Mucosa of stomach (tissue), 1 donor: ENCODE data around the gene KRT15.

ENCODE experiments used
- H3K27me3 ChIP-seq: one replicate; pipeline ENCODE4 v1.7.0; 2013; ENCODE audit warnings: mild to moderate bottlenecking, low read length; ENCODE audit not compliant: control insufficient read depth, insufficient read depth
- H3K36me3 ChIP-seq: one replicate; pipeline ENCODE4 v1.7.0; 2013; ENCODE audit warnings: low read length; ENCODE audit not compliant: control insufficient read depth, insufficient read depth
- H3K4me1 ChIP-seq: one replicate; pipeline ENCODE4 v1.7.0; 2013; ENCODE audit warnings: mild to moderate bottlenecking, low read length; ENCODE audit not compliant: control insufficient read depth, insufficient read depth
- H3K4me3 ChIP-seq: one replicate; pipeline ENCODE4 v1.7.0; 2013; ENCODE audit warnings: low read length
- H3K9ac ChIP-seq: one replicate; pipeline ENCODE4 v1.7.0; 2013; ENCODE audit warnings: mild to moderate bottlenecking, low read length, moderate library complexity
- H3K9me3 ChIP-seq: one replicate; pipeline ENCODE4 v1.7.0; 2013; ENCODE audit warnings: mild to moderate bottlenecking, low read length, moderate library complexity; ENCODE audit not compliant: control insufficient read depth
- donor health status: Pancreatic carcinoma.

KRT15 gene

GRCh38 chr17:41518789-41519449 lies at the start of gene KRT15:
TSS of gene KRT15 (minus strand) at chr17:41518890. CDS start at chr17:41518827, 63 bp downstream.
- Histone ChIP-seq H3K4me3 (no peak within 1 kb of the TSS), H3K9ac (no peak within 1 kb of the TSS), H3K4me1 (peaks cover 45% of the 10 kb centered on the region), H3K9me3 (no peaks in the 10 kb centered on the region), H3K36me3 (peaks cover 13% of the 10 kb centered on the region), H3K27me3 (no peaks in the 10 kb centered on the region)

- Histone ChIP-seq H3K4me3 (no peak overlapping the region), H3K36me3 (no peaks in the 10 kb centered on the region), H3K27me3 (peaks cover 15% of the 10 kb centered on the region), H3K9ac (no peak overlapping the region), H3K9me3 (no peaks in the 10 kb centered on the region), H3K4me1 (no peaks in the 10 kb centered on the region)
Measured at GRCh38 chr17:41567317-41567716, 48.6 kb upstream of the KRT15 start.

GRCh38 chr17:41565338-41565737 lies 46.6 kb upstream of the KRT15 start:
- H3K27me3 ChIP-seq, result peaks cover 18% of the 10 kb centered on the region
- H3K4me3 ChIP-seq, result no peak overlapping the region
- H3K36me3 ChIP-seq, result no peaks in the 10 kb centered on the region

GRCh38 chr17:41563607-41564170 lies 45.0 kb upstream of the KRT15 start:
- no peaks in the 10 kb centered on the region for H3K9me3 ChIP-seq
- H3K4me1 ChIP-seq, result no peaks in the 10 kb centered on the region
- no peaks in the 10 kb centered on the region for H3K36me3 ChIP-seq
- peaks cover 21% of the 10 kb centered on the region for H3K27me3 ChIP-seq
- no peak overlapping the region for H3K9ac ChIP-seq
- no peak overlapping the region for H3K4me3 ChIP-seq

More at GRCh38 chr17:41565338-41565737, 46.6 kb upstream of the KRT15 start:
- Histone ChIP-seq H3K4me1 (no peaks in the 10 kb centered on the region), H3K9ac (no peak overlapping the region), H3K9me3 (no peaks in the 10 kb centered on the region)

- Histone ChIP-seq H3K27me3 (peaks cover 21% of the 10 kb centered on the region), H3K9ac (no peak overlapping the region), H3K4me1 (no peaks in the 10 kb centered on the region), H3K36me3 (no peaks in the 10 kb centered on the region), H3K4me3 (no peak overlapping the region), H3K9me3 (no peaks in the 10 kb centered on the region)
Measured at GRCh38 chr17:41561554-41561953, 42.9 kb upstream of the KRT15 start.

- peaks cover 16% of the 10 kb centered on the region for H3K27me3 ChIP-seq
- H3K4me1 ChIP-seq, result no peaks in the 10 kb centered on the region
- no peak overlapping the region for H3K9ac ChIP-seq
- no peaks in the 10 kb centered on the region for H3K36me3 ChIP-seq
- H3K9me3 ChIP-seq, result no peaks in the 10 kb centered on the region
- H3K4me3 ChIP-seq, result no peak overlapping the region
Measured at GRCh38 chr17:41559548-41559947, 40.9 kb upstream of the KRT15 start.

- no peaks in the 10 kb centered on the region for H3K36me3 ChIP-seq
- H3K4me3 ChIP-seq, result no peak overlapping the region
- peaks cover 6% of the 10 kb centered on the region for H3K27me3 ChIP-seq
Measured at GRCh38 chr17:41556931-41557330, 38.2 kb upstream of the KRT15 start.

GRCh38 chr17:41556306-41556705 lies 37.6 kb upstream of the KRT15 start:
- H3K9ac ChIP-seq, result no peak overlapping the region
- no peaks in the 10 kb centered on the region for H3K36me3 ChIP-seq
- H3K4me1 ChIP-seq, result no peaks in the 10 kb centered on the region
- H3K27me3 ChIP-seq, result peaks cover 6% of the 10 kb centered on the region
- no peaks in the 10 kb centered on the region for H3K9me3 ChIP-seq
- no peak overlapping the region for H3K4me3 ChIP-seq

More at GRCh38 chr17:41556931-41557330, 38.2 kb upstream of the KRT15 start:
- H3K9me3 ChIP-seq, result no peaks in the 10 kb centered on the region
- no peaks in the 10 kb centered on the region for H3K4me1 ChIP-seq
- no peak overlapping the region for H3K9ac ChIP-seq

GRCh38 chr17:41555105-41555887 lies 36.6 kb upstream of the KRT15 start:
- H3K36me3 ChIP-seq, result no peaks in the 10 kb centered on the region
- no peak overlapping the region for H3K9ac ChIP-seq
- H3K27me3 ChIP-seq, result peaks cover 2% of the 10 kb centered on the region

GRCh38 chr17:41553987-41554680 lies 35.4 kb upstream of the KRT15 start:
- Histone ChIP-seq H3K4me1 (peaks cover 11% of the 10 kb centered on the region), H3K9ac (no peak overlapping the region), H3K27me3 (no peaks in the 10 kb centered on the region), H3K9me3 (no peaks in the 10 kb centered on the region), H3K4me3 (no peak overlapping the region), H3K36me3 (no peaks in the 10 kb centered on the region)

More at GRCh38 chr17:41555105-41555887, 36.6 kb upstream of the KRT15 start:
- Histone ChIP-seq H3K4me1 (no peaks in the 10 kb centered on the region), H3K4me3 (no peak overlapping the region), H3K9me3 (no peaks in the 10 kb centered on the region)

- H3K27me3 ChIP-seq, result no peaks in the 10 kb centered on the region
- H3K4me3 ChIP-seq, result no peak overlapping the region
- no peaks in the 10 kb centered on the region for H3K36me3 ChIP-seq
- H3K9ac ChIP-seq, result no peak overlapping the region
- H3K9me3 ChIP-seq, result no peaks in the 10 kb centered on the region
- peaks cover 20% of the 10 kb centered on the region for H3K4me1 ChIP-seq
Measured at GRCh38 chr17:41553176-41553575, 34.5 kb upstream of the KRT15 start.

- Histone ChIP-seq H3K27me3 (no peaks in the 10 kb centered on the region), H3K36me3 (no peaks in the 10 kb centered on the region), H3K9me3 (no peaks in the 10 kb centered on the region), H3K4me3 (no peak overlapping the region), H3K4me1 (peaks cover 27% of the 10 kb centered on the region), H3K9ac (no peak overlapping the region)
Measured at GRCh38 chr17:41552455-41552854, 33.8 kb upstream of the KRT15 start.
